SU-DHL-6 (cell line): ENCODE measurements around the gene CALHM1.

ENCODE experiments used
- H2AFZ ChIP-seq: fragments of 200-600 bp; sonication (generic); 2 replicates; pipeline ENCODE4 v1.6.1; 2014; ENCODE audit warnings: low read depth, mild to moderate bottlenecking, moderate library complexity, mixed read lengths, antibody characterized with exemption, low read length; ENCODE audit not compliant: severe bottlenecking
- H3F3A ChIP-seq: fragments of 200-600 bp; shearing (Covaris generic); 2 replicates; pipeline ENCODE4 v1.6.0; 2016; ENCODE audit warnings: antibody characterized with exemption, mild to moderate bottlenecking; ENCODE audit not compliant: insufficient read depth
- H3K27ac ChIP-seq: fragments of 200-600 bp; sonication (generic); 2 replicates; pipeline ENCODE4 v1.5.1; 2016; ENCODE audit warnings: low read depth, mild to moderate bottlenecking, low read length, moderate library complexity, mixed read lengths
- H3K27me3 ChIP-seq: fragments of 200-600 bp; sonication (generic), shearing (Covaris generic); 2 replicates; pipeline ENCODE4 v1.6.0; 2014; ENCODE audit warnings: mild to moderate bottlenecking, low read length
- H3K36me3 ChIP-seq: fragments of 200-600 bp; sonication (generic); 2 replicates; pipeline ENCODE4 v1.6.1; 2014; ENCODE audit warnings: mild to moderate bottlenecking, low read length, mixed read lengths
- H3K4me2 ChIP-seq: fragments of 300-600, 200-600 bp; shearing (Covaris generic), sonication (generic); 2 replicates; pipeline ENCODE4 v1.6.0; 2014; ENCODE audit warnings: low read length, low read depth, mild to moderate bottlenecking; ENCODE audit not compliant: poor library complexity, severe bottlenecking
- H3K4me3 ChIP-seq: fragments of 200-600 bp; sonication (generic); 2 replicates; pipeline ENCODE4 v1.5.1; 2014; ENCODE audit warnings: antibody characterized with exemption, low read length, mild to moderate bottlenecking, mixed read lengths; ENCODE audit not compliant: insufficient read depth, poor library complexity, severe bottlenecking
- H3K79me2 ChIP-seq: fragments of 200-600 bp; sonication (generic); 2 replicates; pipeline ENCODE4 v1.6.1; 2014; ENCODE audit warnings: mild to moderate bottlenecking, low read length, moderate library complexity; ENCODE audit not compliant: insufficient read depth
- H3K9ac ChIP-seq: fragments of 200-600 bp; sonication (generic); 2 replicates; pipeline ENCODE4 v1.7.0; 2014; ENCODE audit warnings: mild to moderate bottlenecking, low read length
- H3K9me2 ChIP-seq: fragments of 200-600 bp; sonication (generic); replicated peaks from 2 replicates; pipeline ENCODE4 v1.6.1; 2014; ENCODE audit warnings: low read length; ENCODE audit not compliant: insufficient read depth
- H3K9me3 ChIP-seq: fragments of 200-600 bp; sonication (generic); 2 replicates; pipeline ENCODE4 v1.6.1; 2014; ENCODE audit warnings: low read length, mixed read lengths; ENCODE audit not compliant: insufficient read depth
- H4K20me1 ChIP-seq: fragments of 200-600 bp; sonication (generic); 2 replicates; pipeline ENCODE4 v1.6.1; 2014; ENCODE audit warnings: low read depth, mild to moderate bottlenecking, antibody characterized with exemption, low read length, moderate library complexity, mixed read lengths
- CTCF ChIP-seq: fragments of 200-600 bp; sonication (generic); IDR thresholded peaks from one replicate; pipeline ENCODE4 v1.5.1; 2017; ENCODE audit warnings: antibody characterized with exemption, mild to moderate bottlenecking, low read length, moderate library complexity; ENCODE audit not compliant: insufficient read depth, poor library complexity, severe bottlenecking
- EZH2phosphoT487 ChIP-seq: fragments of 200-600 bp; sonication (generic), shearing (Covaris generic); conservative IDR thresholded peaks from 2 replicates; pipeline ENCODE4 v1.6.1; 2018; ENCODE audit warnings: mild to moderate bottlenecking, antibody characterized with exemption, low read length, moderate library complexity, mixed read lengths

Gene CALHM1

GRCh38 chr10:103480521-103480920, 21.8 kb upstream of the CALHM1 start:
- Histone ChIP-seq H3K27ac (no peak overlapping the region), H3K4me3 (no peak overlapping the region), H3K9ac (no peak overlapping the region), H4K20me1 (no peaks in the 10 kb centered on the region), H3K36me3 (no peaks in the 10 kb centered on the region), H2AFZ (no peak overlapping the region), H3K9me2 (no peaks in the 10 kb centered on the region), H3K4me2 (no peak overlapping the region), H3K27me3 (no peaks in the 10 kb centered on the region), H3K9me3 (no peaks in the 10 kb centered on the region), H3K79me2 (no peaks in the 10 kb centered on the region), H3F3A (no peaks in the 10 kb centered on the region)
- no peak for TF ChIP-seq CTCF
- TF ChIP-seq EZH2phosphoT487 = no peak

DNA sequence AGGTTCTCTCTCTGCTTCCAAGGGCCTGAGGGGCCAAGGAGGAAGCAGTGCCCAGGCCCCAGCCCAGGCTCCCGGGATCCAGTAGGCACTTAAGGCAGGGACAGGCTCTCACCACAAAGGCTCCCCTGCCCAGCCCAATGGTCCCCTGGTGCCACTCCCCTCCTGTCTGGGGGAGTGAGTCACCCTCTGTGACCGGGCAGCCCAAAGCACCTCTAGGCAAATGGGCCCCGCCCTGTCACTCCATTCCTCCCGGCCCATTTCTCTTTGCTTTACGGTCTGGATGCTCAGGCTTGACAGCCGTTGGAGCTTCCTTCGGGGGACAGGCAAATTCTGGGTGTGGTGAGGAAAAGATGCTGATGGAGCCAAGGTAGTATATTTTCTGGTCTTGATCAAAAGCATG, 20.4 kb upstream of the CALHM1 start, which contains the start of gene CALHM3:
Gene CALHM3, minus strand, starts transcription at position 106 of the 400 bp plus-strand sequence. CDS start 208 bp downstream, outside the sequence.
- no peaks in the 10 kb centered on the region for H3K36me3 ChIP-seq

GRCh38 chr10:103478671-103479070, 20.0 kb upstream of the CALHM1 start:
- H3K4me3 ChIP-seq = no peak overlapping the region
- no peaks in the 10 kb centered on the region for H3K36me3 ChIP-seq
- H3K9ac ChIP-seq = no peak overlapping the region
- H3K79me2 ChIP-seq = no peaks in the 10 kb centered on the region
- TF ChIP-seq CTCF = no peak
- TF ChIP-seq EZH2phosphoT487 = no peak
- H3K27ac ChIP-seq = no peak overlapping the region
- no peak overlapping the region for H3K4me2 ChIP-seq
- H4K20me1 ChIP-seq = no peaks in the 10 kb centered on the region
- H2AFZ ChIP-seq = no peak overlapping the region
- no peaks in the 10 kb centered on the region for H3F3A ChIP-seq
- no peaks in the 10 kb centered on the region for H3K9me3 ChIP-seq
- no peaks in the 10 kb centered on the region for H3K27me3 ChIP-seq
- no peaks in the 10 kb centered on the region for H3K9me2 ChIP-seq

More for the DNA sequence above, 20.4 kb upstream of the CALHM1 start, which contains the start of gene CALHM3:
- Histone ChIP-seq H3K9ac (no peak within 1 kb of the TSS), H3K9me3 (no peaks in the 10 kb centered on the region), H3K9me2 (no peaks in the 10 kb centered on the region), H3K27me3 (no peaks in the 10 kb centered on the region), H3K4me2 (no peak within 1 kb of the TSS), H4K20me1 (no peaks in the 10 kb centered on the region), H3K79me2 (no peaks in the 10 kb centered on the region), H3K27ac (no peak within 1 kb of the TSS), H2AFZ (no peak within 1 kb of the TSS), H3F3A (no peaks in the 10 kb centered on the region), H3K4me3 (no peak within 1 kb of the TSS)
- TF ChIP-seq CTCF (no peak), EZH2phosphoT487 (no peak)
